Panc1 (cell line): Measurements from ENCODE around the gene RHOH. TPM values are rescaled to one million over a fixed set of nuclear protein-coding genes. Genes with fewer than 3 reads are reported as not detected.
A peak's percentile ranks its signal among the peaks of the same experiment; 100 is the strongest.

ENCODE experiments used
- ATAC-seq: fragments of 200-7000 bp; cut with Tn5 transposase; 2 replicates; pipeline ENCODE4 v1.9.1; 2020; ENCODE audit warnings: mild to moderate bottlenecking, moderate library complexity
- BruUV-seq: library from RNA; stranded (reverse); fragments of 400-500 nt; replicated peaks from 2 replicates; lab custom pipeline; 2021; lab: Mats Ljungman, UMichigan
- CTCF ChIA-PET: fragments of 300-600 bp; sonication (Branson Sonifier 250); formaldehyde crosslinking; loops from one replicate; lab custom pipeline; 2022; ENCODE audit warnings: antibody characterized with exemption; lab: Charles Lee
- POLR2A ChIA-PET: fragments of 300-600 bp; sonication (Branson Sonifier 250); formaldehyde crosslinking; loops from one replicate; lab custom pipeline; 2022; ENCODE audit warnings: antibody characterized with exemption; lab: Charles Lee
- DNase-seq: peaks from one replicate; pipeline ENCODE4 v3.0.0-alpha.2; 2010; ENCODE audit warnings: low read depth, low spot score
- H3K27ac ChIP-seq: 2 replicates; pipeline ENCODE4 v1.5.1; 2011; ENCODE audit warnings: mild to moderate bottlenecking, low read length, inconsistent platforms
- H3K27me3 ChIP-seq: fragments of 200-500 bp; sonication (Bioruptor generic); 2 replicates; pipeline ENCODE4 v1.6.0; 2014; ENCODE audit warnings: low read length, inconsistent platforms; ENCODE audit not compliant: control insufficient read depth, insufficient read depth
- H3K36me3 ChIP-seq: fragments of 200-500 bp; sonication (Bioruptor generic); 2 replicates; pipeline ENCODE4 v1.5.1; 2014; ENCODE audit warnings: inconsistent platforms, mild to moderate bottlenecking, low read length, moderate library complexity; ENCODE audit not compliant: control insufficient read depth, insufficient read depth
- H3K4me1 ChIP-seq: 2 replicates; pipeline ENCODE4 v1.5.1; 2011; ENCODE audit warnings: inconsistent platforms, mild to moderate bottlenecking, low read length, moderate library complexity; ENCODE audit not compliant: control insufficient read depth, insufficient read depth
- H3K4me3 ChIP-seq, 2 experiments: 2 replicates each; pipeline ENCODE4 v1.5.1; 2011 to 2012; ENCODE audit warnings: low read depth in 2 of 2, low read length in 2 of 2, mild to moderate bottlenecking in 2 of 2, inconsistent platforms in 1 of 2, moderate library complexity in 1 of 2
- H3K9me3 ChIP-seq: fragments of 200-500 bp; sonication (Bioruptor generic); 2 replicates; pipeline ENCODE4 v1.5.1; 2014; ENCODE audit warnings: low read depth, mild to moderate bottlenecking, inconsistent platforms, low read length, moderate library complexity; ENCODE audit not compliant: control insufficient read depth, insufficient read depth
- CTCF ChIP-seq: fragments of 450-650 bp; IDR thresholded peaks from 2 replicates; pipeline ENCODE4 v1.5.1; 2017; ENCODE audit warnings: mild to moderate bottlenecking
- POLR2AphosphoS5 ChIP-seq: IDR thresholded peaks from 2 replicates; pipeline ENCODE4 v1.6.1; 2012; ENCODE audit warnings: mild to moderate bottlenecking, low read depth, low read length, moderate library complexity
- REST ChIP-seq, 2 experiments: IDR thresholded peaks; 2 replicates each; pipeline ENCODE4 v1.6.1; 2011 to 2012; ENCODE audit warnings: low read depth in 2 of 2, control low read depth in 1 of 2, low read length in 1 of 2, mild to moderate bottlenecking in 1 of 2, moderate library complexity in 1 of 2; ENCODE audit not compliant: insufficient read depth in 1 of 2
- SIN3A ChIP-seq: IDR thresholded peaks from 2 replicates; pipeline ENCODE4 v1.6.1; 2012; ENCODE audit warnings: low read depth, mild to moderate bottlenecking, low read length, moderate library complexity, borderline replicate concordance; ENCODE audit not compliant: insufficient read depth
- TCF7L2 ChIP-seq: IDR thresholded peaks from 2 replicates; pipeline ENCODE4 v1.6.1; 2011; ENCODE audit warnings: mild to moderate bottlenecking, low read depth, low read length, inconsistent platforms
- in situ Hi-C: cut with HindIII; loops from 2 replicates; pipeline ENCODE4 v1.10.0; 2016; ENCODE audit warnings: low sequenced_read_pairs, low pct_unique_long_range_greater_than_20kb
- intact Hi-C: fragments of 100-400 bp; cut with micrococcal nuclease; formaldehyde crosslinking; loops from one replicate; pipeline ENCODE4 v1.10.0; 2022; ENCODE audit not compliant: unreplicated experiment
- total RNA-seq: library from RNA; stranded (reverse); gene quantifications from one replicate; pipeline ENCODE4 v1.2.1, GENCODE V29; 2021; ENCODE audit not compliant: unreplicated experiment

RHOH gene
- total RNA-seq, 1 experiment from 2014 or later: 1.2 TPM

DNA sequence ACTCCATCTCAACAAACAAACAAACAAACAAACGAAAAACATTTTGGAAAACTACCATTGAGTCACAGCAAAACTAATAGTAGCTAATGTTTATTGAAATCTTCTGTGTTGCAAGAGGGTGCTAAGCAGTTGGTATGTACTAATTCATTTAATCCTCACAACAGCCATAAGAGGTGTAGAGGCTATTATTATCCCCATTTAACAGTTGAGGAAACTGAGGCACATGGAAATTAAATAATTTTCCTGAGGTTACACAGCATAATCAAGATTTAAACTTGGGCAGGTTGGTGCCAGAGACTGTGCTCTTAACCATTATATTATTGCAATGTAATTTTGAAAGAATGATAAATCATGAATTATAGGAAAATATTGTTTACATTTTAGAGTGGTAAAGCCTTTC, 17.5 kb upstream of the RHOH start:
- ChIA-PET CTCF (no interaction called here), POLR2A (no interaction called here)
- no peaks in the 10 kb centered on the region for H3K27me3 ChIP-seq
- DNase-seq (no peak), ATAC-seq (no peak)
- H3K36me3 ChIP-seq: no peaks in the 10 kb centered on the region
- BruUV-seq: no TSS peak
- peaks cover 14% of the 10 kb centered on the region for H3K4me1 ChIP-seq
- H3K27ac ChIP-seq: 0 out of 2 replicates have a peak overlapping the region, but pooled peaks have one; percentile 52
- in situ Hi-C loops (no loop called here), intact Hi-C loops (loop anchor here (10.0 kb wide), 1 partner anchor 75 kb away; no protein-coding TSS in a partner anchor)
- no peak for TF ChIP-seq REST (IDR thresholded peaks at IDR 0.05; ENCODE audit: insufficient read depth in 1 of 2, low read depth in 2 of 2, low read length in 1 of 2)
- no peak for TF ChIP-seq SIN3A
- no peak for TF ChIP-seq CTCF
- no peak for TF ChIP-seq POLR2AphosphoS5
- TF ChIP-seq TCF7L2: no peak
- no peak overlapping the region for H3K4me3 ChIP-seq
- no peaks in the 10 kb centered on the region for H3K9me3 ChIP-seq

GRCh38 chr4:40180356-40180755, 16.5 kb upstream of the RHOH start:
- no peak for ATAC-seq
- intact Hi-C loops: no loop called here
- Histone ChIP-seq H3K4me3 (no peak overlapping the region), H3K36me3 (no peaks in the 10 kb centered on the region), H3K27me3 (no peaks in the 10 kb centered on the region), H3K9me3 (no peaks in the 10 kb centered on the region), H3K27ac (no peak overlapping the region; the same call in 1 of the 2 replicates), H3K4me1 (peaks cover 14% of the 10 kb centered on the region)
- DNase-seq: no peak
- POLR2A ChIA-PET: no interaction called here
- in situ Hi-C loops: no loop called here
- BruUV-seq: no TSS peak
- CTCF ChIA-PET: no interaction called here
- TF ChIP-seq REST (IDR thresholded peaks at IDR 0.05; ENCODE audit: insufficient read depth in 1 of 2, low read depth in 2 of 2, low read length in 1 of 2) (no peak), TCF7L2 (no peak), CTCF (no peak), SIN3A (no peak), POLR2AphosphoS5 (no peak)
